ENCODE measurements around the gene ETF1.

The ETF1 gene

DNA sequence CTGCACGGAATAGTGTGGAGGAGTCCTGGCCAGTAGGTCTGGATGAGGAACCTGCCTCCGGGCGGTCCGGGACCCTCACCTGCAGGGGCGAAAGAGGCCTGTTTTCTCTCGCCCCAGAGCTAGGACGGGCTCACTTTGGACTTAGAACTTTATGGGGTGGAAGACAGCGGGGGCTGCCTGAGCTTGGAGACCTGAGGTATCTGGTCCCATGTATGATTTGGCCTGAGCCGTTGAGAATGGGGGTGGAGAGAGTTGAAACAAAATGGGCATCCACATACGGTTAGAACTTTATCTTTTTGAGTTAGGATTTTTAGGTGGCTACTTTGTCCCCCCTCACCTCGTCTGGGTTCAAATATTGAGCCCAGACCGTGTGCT lies 681 bp upstream of the ETF1 start:
- in situ Hi-C loops (cut with MboI; ENCODE audit: low sequenced_read_pairs, unreplicated experiment): no loop called here
- peak; percentile 72 for DNase-seq (ENCODE audit: low spot score)
- no peak for TF ChIP-seq CTCF (IDR thresholded peaks at IDR 0.05; ENCODE audit: borderline replicate concordance, control extremely low read depth, extremely low read depth, insufficient read depth, missing control alignments)

DNA sequence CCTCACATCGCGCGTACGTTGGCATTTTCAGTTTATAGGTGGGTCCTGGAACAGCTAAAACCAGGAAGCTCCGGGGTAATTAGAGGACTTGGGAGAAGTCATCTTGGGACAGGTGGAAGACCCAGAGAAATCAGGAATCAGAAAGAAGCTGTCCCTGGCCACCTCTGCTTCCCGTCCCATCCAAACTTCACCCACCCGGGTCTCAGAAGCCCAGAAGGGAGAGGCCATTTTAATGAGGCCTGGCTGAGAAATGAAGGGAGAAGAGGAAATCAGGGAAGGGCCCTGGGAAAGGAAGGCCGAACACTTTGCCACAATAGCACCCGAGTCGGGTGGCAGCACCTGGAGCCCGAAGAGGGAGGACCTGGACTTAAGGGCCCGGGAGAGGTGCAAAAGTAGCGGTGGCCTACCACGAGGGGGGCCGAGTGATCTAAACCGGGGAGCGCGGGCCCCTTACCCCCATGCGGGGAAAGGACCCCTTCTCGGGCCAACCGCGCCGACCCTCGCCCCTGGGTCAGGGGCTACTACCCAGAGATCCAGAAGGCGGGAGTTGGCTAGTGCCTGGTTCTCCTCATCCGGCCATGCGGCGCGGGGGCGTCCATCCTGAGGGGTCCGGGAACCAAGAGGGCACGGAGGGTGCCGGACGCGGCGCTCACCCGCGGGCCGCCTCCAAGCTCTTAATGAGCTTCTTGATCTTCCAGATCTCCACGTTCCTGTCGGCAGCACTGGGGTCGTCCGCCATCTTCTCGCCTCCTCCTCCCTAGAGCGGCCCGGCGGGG lies 668 bp downstream of the ETF1 start:
- TF ChIP-seq CTCF (IDR thresholded peaks at IDR 0.05; ENCODE audit: borderline replicate concordance, control extremely low read depth, extremely low read depth, insufficient read depth, missing control alignments): no peak
- in situ Hi-C loops (cut with MboI; ENCODE audit: low sequenced_read_pairs, unreplicated experiment): no loop called here
- no peak for DNase-seq (ENCODE audit: low spot score)

- no peak for DNase-seq (ENCODE audit: low spot score)
- in situ Hi-C loops (cut with MboI; ENCODE audit: low sequenced_read_pairs, unreplicated experiment): no loop called here
- no peak for TF ChIP-seq CTCF (IDR thresholded peaks at IDR 0.05; ENCODE audit: borderline replicate concordance, control extremely low read depth, extremely low read depth, insufficient read depth, missing control alignments)
Measured at GRCh38 chr5:138541511-138542179, 1.4 kb downstream of the ETF1 start.

DNA sequence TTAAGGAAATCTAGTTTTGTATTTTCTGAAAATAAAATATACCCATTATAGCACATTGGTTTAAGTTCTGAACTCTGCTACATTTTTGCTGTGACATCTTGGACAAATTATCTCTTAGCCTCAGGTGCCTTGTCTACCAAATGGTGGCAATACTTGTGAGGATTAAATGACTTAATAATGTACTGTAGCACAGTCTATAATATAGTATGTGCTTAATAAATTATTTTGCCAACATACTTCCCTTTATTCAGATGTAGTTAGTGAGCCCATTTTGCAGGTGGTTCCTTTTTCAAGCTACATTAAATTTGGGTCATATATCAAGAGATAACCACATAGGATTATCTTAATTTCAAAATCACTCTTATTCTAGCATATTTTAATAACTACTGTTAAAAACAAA lies 3.2 kb downstream of the ETF1 start:
- TF ChIP-seq CTCF (IDR thresholded peaks at IDR 0.05; ENCODE audit: borderline replicate concordance, control extremely low read depth, extremely low read depth, insufficient read depth, missing control alignments): no peak
- DNase-seq (ENCODE audit: low spot score): no peak
- in situ Hi-C loops (cut with MboI; ENCODE audit: low sequenced_read_pairs, unreplicated experiment): no loop called here

- no peak for TF ChIP-seq CTCF (IDR thresholded peaks at IDR 0.05; ENCODE audit: borderline replicate concordance, control extremely low read depth, extremely low read depth, insufficient read depth, missing control alignments)
- in situ Hi-C loops (cut with MboI; ENCODE audit: low sequenced_read_pairs, unreplicated experiment): no loop called here
Measured at GRCh38 chr5:138538943-138539627, 4.0 kb downstream of the ETF1 start.

GRCh38 chr5:138536665-138537315 lies 6.2 kb downstream of the ETF1 start:
- TF ChIP-seq CTCF (IDR thresholded peaks at IDR 0.05; ENCODE audit: borderline replicate concordance, control extremely low read depth, extremely low read depth, insufficient read depth, missing control alignments): peak; percentile 8

More at GRCh38 chr5:138538943-138539627, 4.0 kb downstream of the ETF1 start:
- DNase-seq (ENCODE audit: low spot score): no peak

More at GRCh38 chr5:138536665-138537315, 6.2 kb downstream of the ETF1 start:
- in situ Hi-C loops (cut with MboI; ENCODE audit: low sequenced_read_pairs, unreplicated experiment): no loop called here
- no peak for DNase-seq (ENCODE audit: low spot score)

Measured in GM13976 (cell line).